Panc1 (cell line): Measurements from ENCODE around the gene FOXR1. TPM values are rescaled to one million over a fixed set of nuclear protein-coding genes. Genes with fewer than 3 reads are reported as not detected.

Experiments used
- ATAC-seq: fragments of 200-7000 bp; cut with Tn5 transposase; 2 replicates; pipeline ENCODE4 v1.9.1; 2020; ENCODE audit warnings: mild to moderate bottlenecking, moderate library complexity
- BruUV-seq: library from RNA; stranded (reverse); fragments of 400-500 nt; replicated peaks from 2 replicates; lab custom pipeline; 2021; lab: Mats Ljungman, UMichigan
- CTCF ChIA-PET: fragments of 300-600 bp; sonication (Branson Sonifier 250); formaldehyde crosslinking; loops from one replicate; lab custom pipeline; 2022; ENCODE audit warnings: antibody characterized with exemption; lab: Charles Lee
- POLR2A ChIA-PET: fragments of 300-600 bp; sonication (Branson Sonifier 250); formaldehyde crosslinking; loops from one replicate; lab custom pipeline; 2022; ENCODE audit warnings: antibody characterized with exemption; lab: Charles Lee
- DNase-seq: peaks from one replicate; pipeline ENCODE4 v3.0.0-alpha.2; 2010; ENCODE audit warnings: low read depth, low spot score
- H3K27ac ChIP-seq: 2 replicates; pipeline ENCODE4 v1.5.1; 2011; ENCODE audit warnings: mild to moderate bottlenecking, low read length, inconsistent platforms
- H3K27me3 ChIP-seq: fragments of 200-500 bp; sonication (Bioruptor generic); 2 replicates; pipeline ENCODE4 v1.6.0; 2014; ENCODE audit warnings: low read length, inconsistent platforms; ENCODE audit not compliant: control insufficient read depth, insufficient read depth
- H3K36me3 ChIP-seq: fragments of 200-500 bp; sonication (Bioruptor generic); 2 replicates; pipeline ENCODE4 v1.5.1; 2014; ENCODE audit warnings: inconsistent platforms, mild to moderate bottlenecking, low read length, moderate library complexity; ENCODE audit not compliant: control insufficient read depth, insufficient read depth
- H3K4me1 ChIP-seq: 2 replicates; pipeline ENCODE4 v1.5.1; 2011; ENCODE audit warnings: inconsistent platforms, mild to moderate bottlenecking, low read length, moderate library complexity; ENCODE audit not compliant: control insufficient read depth, insufficient read depth
- H3K4me3 ChIP-seq, 2 experiments: 2 replicates each; pipeline ENCODE4 v1.5.1; 2011 to 2012; ENCODE audit warnings: low read depth in 2 of 2, low read length in 2 of 2, mild to moderate bottlenecking in 2 of 2, inconsistent platforms in 1 of 2, moderate library complexity in 1 of 2
- H3K9me3 ChIP-seq: fragments of 200-500 bp; sonication (Bioruptor generic); 2 replicates; pipeline ENCODE4 v1.5.1; 2014; ENCODE audit warnings: low read depth, mild to moderate bottlenecking, inconsistent platforms, low read length, moderate library complexity; ENCODE audit not compliant: control insufficient read depth, insufficient read depth
- CTCF ChIP-seq: fragments of 450-650 bp; IDR thresholded peaks from 2 replicates; pipeline ENCODE4 v1.5.1; 2017; ENCODE audit warnings: mild to moderate bottlenecking
- POLR2AphosphoS5 ChIP-seq: IDR thresholded peaks from 2 replicates; pipeline ENCODE4 v1.6.1; 2012; ENCODE audit warnings: mild to moderate bottlenecking, low read depth, low read length, moderate library complexity
- REST ChIP-seq, 2 experiments: IDR thresholded peaks; 2 replicates each; pipeline ENCODE4 v1.6.1; 2011 to 2012; ENCODE audit warnings: low read depth in 2 of 2, control low read depth in 1 of 2, low read length in 1 of 2, mild to moderate bottlenecking in 1 of 2, moderate library complexity in 1 of 2; ENCODE audit not compliant: insufficient read depth in 1 of 2
- SIN3A ChIP-seq: IDR thresholded peaks from 2 replicates; pipeline ENCODE4 v1.6.1; 2012; ENCODE audit warnings: low read depth, mild to moderate bottlenecking, low read length, moderate library complexity, borderline replicate concordance; ENCODE audit not compliant: insufficient read depth
- TCF7L2 ChIP-seq: IDR thresholded peaks from 2 replicates; pipeline ENCODE4 v1.6.1; 2011; ENCODE audit warnings: mild to moderate bottlenecking, low read depth, low read length, inconsistent platforms
- in situ Hi-C: cut with HindIII; loops from 2 replicates; pipeline ENCODE4 v1.10.0; 2016; ENCODE audit warnings: low sequenced_read_pairs, low pct_unique_long_range_greater_than_20kb
- intact Hi-C: fragments of 100-400 bp; cut with micrococcal nuclease; formaldehyde crosslinking; loops from one replicate; pipeline ENCODE4 v1.10.0; 2022; ENCODE audit not compliant: unreplicated experiment
- total RNA-seq: library from RNA; stranded (reverse); gene quantifications from one replicate; pipeline ENCODE4 v1.2.1, GENCODE V29; 2021; ENCODE audit not compliant: unreplicated experiment

Gene FOXR1
- total RNA-seq, 1 experiment from 2014 or later = not detected

GRCh38 chr11:119026970-119027369 is 55.4 kb downstream of the FOXR1 start:
- in situ Hi-C loops = no loop called here
- POLR2A ChIA-PET = no interaction called here
- CTCF ChIA-PET = interaction anchor here (0.6 kb wide), 1 partner anchor 14 kb away, joined by 7 read pairs; no protein-coding TSS in a partner anchor
- TF ChIP-seq POLR2AphosphoS5 (no peak), TCF7L2 (no peak), REST (IDR thresholded peaks at IDR 0.05; ENCODE audit: insufficient read depth in 1 of 2, low read depth in 2 of 2, low read length in 1 of 2) (no peak), SIN3A (no peak), CTCF (no peak)
- ATAC-seq (no peak), DNase-seq (no peak)
- Histone ChIP-seq H3K27me3 (no peaks in the 10 kb centered on the region), H3K4me1 (peaks cover 22% of the 10 kb centered on the region), H3K36me3 (peaks cover 5% of the 10 kb centered on the region), H3K27ac (no peak overlapping the region), H3K4me3 (no peak overlapping the region), H3K9me3 (no peaks in the 10 kb centered on the region)
- BruUV-seq = no TSS peak
- intact Hi-C loops = no loop called here

- TF ChIP-seq POLR2AphosphoS5 = no peak
- TF ChIP-seq CTCF = no peak
- no peak for TF ChIP-seq REST (IDR thresholded peaks at IDR 0.05; ENCODE audit: insufficient read depth in 1 of 2, low read depth in 2 of 2, low read length in 1 of 2)
- no peak for TF ChIP-seq TCF7L2
- no peak for TF ChIP-seq SIN3A
- Histone ChIP-seq H3K4me1 (peaks cover 22% of the 10 kb centered on the region), H3K27me3 (no peaks in the 10 kb centered on the region), H3K36me3 (peaks cover 5% of the 10 kb centered on the region), H3K4me3 (no peak overlapping the region), H3K27ac (no peak overlapping the region), H3K9me3 (no peaks in the 10 kb centered on the region)
- ChIA-PET CTCF (interaction anchor here (0.6 kb wide), 1 partner anchor 13 kb away, joined by 7 read pairs; no protein-coding TSS in a partner anchor), POLR2A (no interaction called here)
- intact Hi-C loops (no loop called here), in situ Hi-C loops (no loop called here)
- no peak for DNase-seq
- no TSS peak for BruUV-seq
- no peak for ATAC-seq
Measured at GRCh38 chr11:119027561-119028345, 56.2 kb downstream of the FOXR1 start.
